Measurements from ENCODE around the gene RNF13. TPM values are rescaled to one million over a fixed set of nuclear protein-coding genes. Genes with fewer than 3 reads are reported as not detected.

Gene RNF13
- total and polyA plus RNA-seq, 2 donors (not counting 1 experiment from before 2014, with no cell fraction given): 38.0 to 86.5 TPM

- H3K27me3 ChIP-seq (replicated peaks in 1 of 4; ENCODE audit: control extremely low read depth in 1 of 4, control insufficient read depth in 3 of 4, insufficient read depth in 4 of 4, low read length in 3 of 4): no peaks in the 10 kb centered on the region
- peaks cover 29% of the 10 kb centered on the region for H4K20me1 ChIP-seq (ENCODE audit: control insufficient read depth, insufficient read depth, low read length, poor library complexity, severe bottlenecking)
- peaks cover 8 to 25% of the 10 kb centered on the region in 2 experiments for H3K36me3 ChIP-seq (replicated peaks in 1 of 2; ENCODE audit: control extremely low read depth in 1 of 2, control insufficient read depth in 1 of 2, extremely low read depth in 1 of 2, insufficient read depth in 2 of 2, low read length in 1 of 2)
- H3K79me2 ChIP-seq (ENCODE audit: control insufficient read depth, insufficient read depth, low read length): peaks cover 14% of the 10 kb centered on the region
- 100% methylated on average over 2 of the region's 7 CpGs for WGBS (ENCODE audit: insufficient coverage)
- TF ChIP-seq EZH2 (IDR thresholded peaks at IDR 0.05; ENCODE audit: borderline replicate concordance, insufficient read depth, low read depth, low read length, poor library complexity, severe bottlenecking) (no peak), CTCF (IDR thresholded peaks at IDR 0.05) (no peak)
- H3K9me3 ChIP-seq (ENCODE audit: control extremely low read depth in 1 of 3, control insufficient read depth in 2 of 3, insufficient read depth in 1 of 3, low read length in 2 of 3): peaks cover 0 to 6% (median 2%) of the 10 kb centered on the region in 3 donors
- ChIA-PET CTCF (no interaction called here), POLR2A (no interaction called here)
- no peak overlapping the region for H3K9ac ChIP-seq (ENCODE audit: low read length)
- no peak for ATAC-seq (ENCODE audit: low read depth)
- intact Hi-C loops (cut with micrococcal nuclease): no loop called here
- no peak overlapping the region for H3K4me3 ChIP-seq (ENCODE audit: control extremely low read depth in 1 of 5, extremely low read depth in 1 of 5, insufficient read depth in 1 of 5, low read depth in 2 of 5, low read length in 4 of 5)
- DNase-seq: no peak
- no peak overlapping the region for H2AFZ ChIP-seq (ENCODE audit: insufficient read depth, low read depth, low read length, poor library complexity, severe bottlenecking)
- Mint-ChIP-seq H3K4me1 (peaks cover 16% of the 10 kb centered on the region), H3K27me3 (no peaks in the 10 kb centered on the region), H3K27ac (no peak overlapping the region), H3K9me3 (ENCODE audit: insufficient read depth) (peaks cover 4% of the 10 kb centered on the region), H3K4me3 (no peak overlapping the region)
- H3K4me1 ChIP-seq (ENCODE audit: control insufficient read depth in 2 of 2, insufficient read depth in 2 of 2, low read length in 2 of 2): no peaks in the 10 kb centered on the region
- H3K27ac ChIP-seq (ENCODE audit: low read length in 2 of 2): no peak overlapping the region
- no peak overlapping the region for H3K4me2 ChIP-seq (replicated peaks; ENCODE audit: low read depth, low read length, poor library complexity, severe bottlenecking)
These were observed 134.2 kb downstream of the RNF13 start for GRCh38 chr3:149947231-149947630.

GRCh38 chr3:149949181-149949580 lies 136.2 kb downstream of the RNF13 start:
- Mint-ChIP-seq H3K4me3 (no peak overlapping the region), H3K9me3 (ENCODE audit: insufficient read depth) (no peaks in the 10 kb centered on the region), H3K27me3 (no peaks in the 10 kb centered on the region), H3K4me1 (peaks cover 24% of the 10 kb centered on the region), H3K27ac (no peak overlapping the region)
- H3K27ac ChIP-seq (ENCODE audit: low read length in 2 of 2): no peak overlapping the region
- ChIA-PET CTCF (no interaction called here), POLR2A (interaction anchor here (0.6 to 0.7 kb wide), 2 partner anchors 16 to 489 kb away, joined by 5 read pairs; no protein-coding TSS in a partner anchor)
- peaks cover 0 to 6% (median 0%) of the 10 kb centered on the region in 3 donors for H3K9me3 ChIP-seq (ENCODE audit: control extremely low read depth in 1 of 3, control insufficient read depth in 2 of 3, insufficient read depth in 1 of 3, low read length in 2 of 3)
- no CpG with 5 or more reads among the region's 2 CpGs for WGBS (ENCODE audit: insufficient coverage)
- H3K9ac ChIP-seq (ENCODE audit: low read length): no peak overlapping the region
- TF ChIP-seq CTCF (IDR thresholded peaks at IDR 0.05): no peak
- no peak for TF ChIP-seq EZH2 (IDR thresholded peaks at IDR 0.05; ENCODE audit: borderline replicate concordance, insufficient read depth, low read depth, low read length, poor library complexity, severe bottlenecking)
- ATAC-seq (ENCODE audit: low read depth): no peak
- no peak overlapping the region for H2AFZ ChIP-seq (ENCODE audit: insufficient read depth, low read depth, low read length, poor library complexity, severe bottlenecking)
- H3K4me3 ChIP-seq (ENCODE audit: control extremely low read depth in 1 of 5, extremely low read depth in 1 of 5, insufficient read depth in 1 of 5, low read depth in 2 of 5, low read length in 4 of 5): no peak overlapping the region
- DNase-seq: no peak
- H4K20me1 ChIP-seq (ENCODE audit: control insufficient read depth, insufficient read depth, low read length, poor library complexity, severe bottlenecking): peaks cover 29% of the 10 kb centered on the region
- H3K4me1 ChIP-seq (ENCODE audit: control insufficient read depth in 2 of 2, insufficient read depth in 2 of 2, low read length in 2 of 2): peaks cover 0 to 3% of the 10 kb centered on the region in 2 donors
- no peak overlapping the region for H3K4me2 ChIP-seq (replicated peaks; ENCODE audit: low read depth, low read length, poor library complexity, severe bottlenecking)
- H3K36me3 ChIP-seq (replicated peaks in 1 of 2; ENCODE audit: control extremely low read depth in 1 of 2, control insufficient read depth in 1 of 2, extremely low read depth in 1 of 2, insufficient read depth in 2 of 2, low read length in 1 of 2): peaks cover 6 to 22% of the 10 kb centered on the region in 2 experiments
- intact Hi-C loops (cut with micrococcal nuclease): no loop called here
- H3K79me2 ChIP-seq (ENCODE audit: control insufficient read depth, insufficient read depth, low read length): peaks cover 10% of the 10 kb centered on the region
- no peaks in the 10 kb centered on the region for H3K27me3 ChIP-seq (replicated peaks in 1 of 4; ENCODE audit: control extremely low read depth in 1 of 4, control insufficient read depth in 3 of 4, insufficient read depth in 4 of 4, low read length in 3 of 4)
